K562 (cell line): ENCODE results near the gene KATNAL1. TPM values are rescaled to one million over a fixed set of nuclear protein-coding genes. Genes with fewer than 3 reads are reported as not detected.

Source experiments
- ATAC-seq: fragments of 200-7000 bp; cut with Tn5 transposase; 3 replicates; pipeline ENCODE4 v1.9.1; 2020; ENCODE audit warnings: moderate library complexity
- BruUV-seq: library from RNA; stranded (reverse); fragments of 400-500 nt; replicated peaks from 2 replicates; lab custom pipeline; 2021; lab: Mats Ljungman, UMichigan
- CTCF ChIA-PET: fragments of 300-600 bp; formaldehyde crosslinking; extraction: SDS; loops from one replicate; lab custom pipeline; 2021; ENCODE audit warnings: low intra/inter-chr PET ratio; lab: Yijun Ruan, JAX
- POLR2A ChIA-PET: fragments of 300-600, 350-650 bp; sonication (Branson Sonifier 250); formaldehyde crosslinking; extraction: SDS; loops from one replicate; lab custom pipeline; 2021; ENCODE audit warnings: antibody characterized with exemption, inconsistent platforms; lab: Yijun Ruan, JAX
- DNase-seq, 4 experiments: peaks; one replicate each; pipeline versions ENCODE4 v3.0.0 to v3.0.0-alpha.2; 2011 to 2018; ENCODE audit warnings: low spot score in 3 of 4, mixed read lengths in 3 of 4; ENCODE audit errors: extremely low read depth in 1 of 4
- FAIRE-seq: peaks from 2 replicates; lab custom pipeline; 2011; peaks lifted over from hg19 to GRCh38; lab: Jason Lieb, UNC
- H2AFZ ChIP-seq: 2 replicates; pipeline ENCODE4 v1.6.0; 2011; ENCODE audit warnings: low read depth, low read length, control low read depth, inconsistent platforms
- H3K27ac ChIP-seq: fragments of 200-600 bp; 3 replicates; pipeline ENCODE4 v1.8.0; 2011; ENCODE audit warnings: low read depth, mild to moderate bottlenecking, control low read depth, inconsistent platforms, low read length, moderate library complexity, mixed read lengths; ENCODE audit errors: extremely low read depth
- H3K27me3 ChIP-seq, 2 experiments: fragments of 300-600 bp in 1 of 2; 2 replicates in 1 of 2; 3 replicates in 1 of 2; pipeline versions ENCODE4 v1.6.0 to v1.8.0; 2011; ENCODE audit warnings: inconsistent platforms in 2 of 2, low read length in 2 of 2, mild to moderate bottlenecking in 1 of 2, mixed read lengths in 1 of 2, moderate library complexity in 1 of 2; ENCODE audit not compliant: control insufficient read depth in 2 of 2, insufficient read depth in 2 of 2
- H3K36me3 ChIP-seq: fragments of 300-600 bp; 3 replicates; pipeline ENCODE4 v1.8.0; 2011; ENCODE audit warnings: mild to moderate bottlenecking, low read length, inconsistent platforms; ENCODE audit not compliant: control insufficient read depth, insufficient read depth
- H3K4me1 ChIP-seq, 2 experiments: fragments of 200-600 bp in 1 of 2; replicated peaks in 1 of 2; 2 replicates in 1 of 2; 3 replicates in 1 of 2; pipeline versions ENCODE4 v1.5.1 to v1.8.0; 2011; ENCODE audit warnings: inconsistent platforms in 2 of 2, low read length in 2 of 2, mild to moderate bottlenecking in 1 of 2, mixed read lengths in 1 of 2, moderate library complexity in 1 of 2; ENCODE audit not compliant: control insufficient read depth in 2 of 2, insufficient read depth in 2 of 2
- H3K4me2 ChIP-seq: 2 replicates; pipeline ENCODE4 v1.6.1; 2011; ENCODE audit warnings: low read length, control low read depth, inconsistent platforms, mixed read lengths; ENCODE audit not compliant: insufficient read depth
- H3K4me3 ChIP-seq: fragments of 200-600 bp; sonication (generic), shearing (Covaris generic); 2 replicates; pipeline ENCODE4 v1.5.1; 2016; ENCODE audit warnings: control low read depth, inconsistent platforms
- H3K79me2 ChIP-seq: fragments of 200-600 bp; 3 replicates; pipeline ENCODE4 v1.8.0; 2011; ENCODE audit warnings: low read length, inconsistent platforms; ENCODE audit not compliant: control insufficient read depth, insufficient read depth
- H3K9ac ChIP-seq, 2 experiments: 2 replicates each; pipeline versions ENCODE4 v1.6.0 to v1.6.1; 2011; ENCODE audit warnings: low read depth in 2 of 2, low read length in 2 of 2, control low read depth in 1 of 2, inconsistent platforms in 1 of 2, mild to moderate bottlenecking in 1 of 2, mixed read lengths in 1 of 2; ENCODE audit not compliant: insufficient read depth in 1 of 2
- H3K9me1 ChIP-seq: one replicate; pipeline ENCODE4 v1.6.0; 2011; ENCODE audit warnings: inconsistent platforms, mild to moderate bottlenecking, low read length, moderate library complexity; ENCODE audit not compliant: control insufficient read depth, insufficient read depth
- H3K9me3 ChIP-seq: replicated peaks from 2 replicates; pipeline ENCODE4 v1.5.1; 2011; ENCODE audit warnings: low read depth, low read length, inconsistent platforms; ENCODE audit not compliant: control insufficient read depth, insufficient read depth
- H4K20me1 ChIP-seq: replicated peaks from 2 replicates; pipeline ENCODE4 v1.6.1; 2011; ENCODE audit warnings: low read length, inconsistent platforms, mixed read lengths; ENCODE audit not compliant: control insufficient read depth, insufficient read depth
- NFIX ChIP-seq: fragments of 250-450 bp; sonication (Bioruptor Pico); IDR thresholded peaks from 2 replicates; pipeline ENCODE4 v1.4.0; 2020; ENCODE audit warnings: low read depth, mild to moderate bottlenecking, moderate library complexity
- RFX7 ChIP-seq: fragments of 250-450 bp; sonication (Bioruptor Pico); IDR thresholded peaks from 2 replicates; pipeline ENCODE4 v1.5.1; 2021; ENCODE audit warnings: mild to moderate bottlenecking
- ZC3H8 ChIP-seq: fragments of 450-650 bp; IDR thresholded peaks from 2 replicates; pipeline ENCODE4 v1.6.1; 2017
- WGBS: fragments of 100-300 bp; shearing (Covaris generic); methylation state at CpG from one replicate; pipeline ENCODE4 v1.1.6; 2016; ENCODE audit warnings: low coverage, mixed read lengths; ENCODE audit not compliant: insufficient coverage; ENCODE audit errors: missing lambda C conversion rate; 5-methylcytosine and 5-hydroxymethylcytosine counted together
- in situ Hi-C: fragments of 300-500 bp; cut with MboI; formaldehyde crosslinking; loops from 4 replicates; pipeline ENCODE4 v1.15.0; 2018; ENCODE audit warnings: inconsistent platforms, mixed read lengths
- intact Hi-C: fragments of 100-400 bp; cut with micrococcal nuclease; formaldehyde crosslinking; loops from 2 replicates; pipeline ENCODE4 v1.14.2; 2022
- polyA plus RNA-seq, 8 experiments: library from polyadenylated mRNA; depleted of rRNA in 4 of 8; stranded (reverse) in 5 of 8; unstranded in 3 of 8; fragments of >200 nt; fragmentation: Nextera tagmentation in 2 of 8; fragmentation: Illumina TruSeq in 1 of 8; extraction: Ambion mirVana in 2 of 8; extraction: Trizol in 1 of 8; gene quantifications; 2 replicates each; pipeline versions ENCODE4 v1.2.1 to v1.2.3, GENCODE V29; 2011 to 2014; ENCODE audit warnings: inconsistent platforms in 1 of 8, missing spikeins in 1 of 8
- total RNA-seq, 7 experiments: library from RNA; depleted of rRNA in 6 of 7; stranded (reverse); fragments of >200 nt in 6 of 7; fragmentation: Illumina TruSeq in 2 of 7; extraction: Trizol in 2 of 7; gene quantifications; 2 replicates each; pipeline versions ENCODE4 v1.2.1 to v1.2.3, GENCODE V29; 2011 to 2021; ENCODE audit warnings: low replicate concordance in 1 of 7
- TF ChIP-seq, protein P1 (sequence below): fragments of 450-650 bp; formaldehyde crosslinking; IDR thresholded peaks from 2 replicates; pipeline ENCODE4 v1.4.0; 2022; ENCODE audit warnings: missing genetic modification characterization

Gene KATNAL1
- total and polyA plus RNA-seq, 9 of the 15 experiments (the other 6 are each of a cell fraction or from before 2014, with no cell fraction given), result 2.5 to 8.2 (median 5.5) TPM

DNA sequence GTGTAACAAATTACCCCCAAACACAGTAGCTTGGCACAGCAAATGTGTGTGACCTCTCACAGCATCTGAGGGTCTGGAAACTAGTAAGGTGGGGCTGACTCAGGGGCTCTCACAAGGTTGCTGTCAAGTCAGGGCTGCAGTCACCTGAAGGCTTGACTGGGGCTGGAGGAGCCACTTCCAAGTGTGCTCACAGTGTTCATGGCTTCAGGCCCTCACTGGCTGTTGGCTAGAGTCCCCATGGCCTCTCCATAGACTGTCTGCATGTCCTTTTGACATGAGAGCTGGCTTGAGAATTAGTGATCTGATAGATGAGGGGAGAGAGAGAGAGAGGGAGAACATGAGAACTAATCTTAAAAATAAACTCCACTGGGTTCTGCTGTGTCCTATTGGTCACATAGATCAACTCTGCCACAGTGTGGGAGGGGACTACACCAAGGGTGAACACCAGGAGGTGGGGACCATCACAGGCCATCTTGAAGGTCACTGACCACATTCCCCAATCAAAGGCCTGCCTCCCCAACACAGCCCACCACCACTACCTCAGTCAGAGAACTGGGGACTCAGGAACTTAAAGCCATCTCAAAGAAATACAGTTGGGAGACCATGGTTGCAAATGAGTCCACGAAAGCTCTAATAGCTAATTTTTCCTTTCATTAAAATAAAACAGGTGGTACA lies 38.2 kb upstream of the KATNAL1 start:
- H4K20me1 ChIP-seq, result no peaks in the 10 kb centered on the region
- H3K36me3 ChIP-seq, result no peaks in the 10 kb centered on the region
- no TSS peak for BruUV-seq
- H3K79me2 ChIP-seq, result no peaks in the 10 kb centered on the region
- in situ Hi-C loops, result loop anchor here (25.0 kb wide), 1 partner anchor 208 kb away; no protein-coding TSS in a partner anchor
- FAIRE-seq (no peak), ATAC-seq (no peak), DNase-seq (no peak)
- TF ChIP-seq NFIX (no peak), RFX7 (no peak), ZC3H8 (no peak)
- TF ChIP-seq, protein P1, sequence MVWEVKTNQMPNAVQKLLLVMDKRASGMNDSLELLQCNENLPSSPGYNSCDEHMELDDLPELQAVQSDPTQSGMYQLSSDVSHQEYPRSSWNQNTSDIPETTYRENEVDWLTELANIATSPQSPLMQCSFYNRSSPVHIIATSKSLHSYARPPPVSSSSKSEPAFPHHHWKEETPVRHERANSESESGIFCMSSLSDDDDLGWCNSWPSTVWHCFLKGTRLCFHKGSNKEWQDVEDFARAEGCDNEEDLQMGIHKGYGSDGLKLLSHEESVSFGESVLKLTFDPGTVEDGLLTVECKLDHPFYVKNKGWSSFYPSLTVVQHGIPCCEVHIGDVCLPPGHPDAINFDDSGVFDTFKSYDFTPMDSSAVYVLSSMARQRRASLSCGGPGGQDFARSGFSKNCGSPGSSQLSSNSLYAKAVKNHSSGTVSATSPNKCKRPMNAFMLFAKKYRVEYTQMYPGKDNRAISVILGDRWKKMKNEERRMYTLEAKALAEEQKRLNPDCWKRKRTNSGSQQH, result no peak
- H3K9me3 ChIP-seq, result no peaks in the 10 kb centered on the region
- ChIA-PET CTCF (no interaction called here), POLR2A (interaction anchor here (1.2 kb wide), 1 partner anchor 28 kb away, joined by 5 read pairs; no protein-coding TSS in a partner anchor)
- no peak overlapping the region for H3K4me2 ChIP-seq
- WGBS, result 50% methylated on average over 1 of the region's 1 CpG
- intact Hi-C loops, result loop anchor here (10.0 kb wide), 1 partner anchor 229 kb away; no protein-coding TSS in a partner anchor
- H3K27me3 ChIP-seq, result no peaks in the 10 kb centered on the region
- no peak overlapping the region for H3K4me3 ChIP-seq
- no peak overlapping the region for H3K9ac ChIP-seq
- H3K27ac ChIP-seq, result no peak overlapping the region
- H3K4me1 ChIP-seq, result peaks cover 0 to 9% of the 10 kb centered on the region in 2 experiments; a peak in 3 of 5 replicates
- H3K9me1 ChIP-seq, result no peaks in the 10 kb centered on the region
- H2AFZ ChIP-seq, result no peak overlapping the region
